DMS79 treated with DMSO at 0.1 percent for 48 hours (cell line): ENCODE data around the gene TEDC1.

Experiments used
- DNase-seq: peaks from one replicate; lab custom pipeline; 2025; lab: John Stamatoyannopoulos, UW

TEDC1 gene

DNA sequence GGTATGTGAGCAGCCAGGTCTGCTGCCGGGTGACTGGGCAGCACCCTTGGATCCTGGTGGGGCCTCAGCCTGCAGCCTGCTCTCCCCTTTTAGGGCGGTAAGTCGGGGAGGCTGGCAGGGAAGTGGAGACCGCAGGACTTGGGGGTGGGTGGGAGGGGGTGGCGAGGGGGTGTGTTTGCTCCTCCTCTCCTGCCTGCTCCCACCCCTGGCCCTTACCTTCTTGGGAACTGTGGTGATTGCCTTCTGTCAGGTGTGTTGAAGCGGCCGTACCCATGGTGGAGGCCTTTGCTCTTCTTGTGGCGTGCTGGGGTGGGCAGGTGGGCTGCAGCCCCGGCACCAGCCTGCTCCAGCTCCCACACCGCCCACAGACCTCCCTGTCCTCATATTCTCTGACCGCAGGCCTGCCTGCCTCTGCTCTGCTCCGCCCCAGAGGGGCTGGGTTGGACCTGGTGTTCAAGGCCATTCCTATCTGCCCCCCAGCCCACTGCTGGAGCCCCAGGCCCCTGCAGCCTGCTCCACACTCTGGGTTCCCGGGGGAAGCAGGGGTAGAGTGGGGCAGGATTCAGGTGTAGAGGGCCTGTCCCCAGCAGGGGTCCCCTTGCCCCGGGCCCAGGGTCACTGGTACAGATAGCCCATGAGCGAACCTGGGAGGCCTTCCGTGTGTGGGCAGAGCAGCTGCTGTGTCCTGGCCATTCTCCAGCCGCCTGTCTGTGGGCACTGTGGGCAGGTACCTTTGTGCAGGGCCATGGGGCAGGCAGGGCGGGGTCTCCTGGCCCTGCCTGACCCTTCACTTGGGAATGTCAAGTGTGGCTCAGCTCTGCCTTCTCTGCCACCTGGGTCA lies 5.2 kb downstream of the TEDC1 start:
- no peak for DNase-seq

DNA sequence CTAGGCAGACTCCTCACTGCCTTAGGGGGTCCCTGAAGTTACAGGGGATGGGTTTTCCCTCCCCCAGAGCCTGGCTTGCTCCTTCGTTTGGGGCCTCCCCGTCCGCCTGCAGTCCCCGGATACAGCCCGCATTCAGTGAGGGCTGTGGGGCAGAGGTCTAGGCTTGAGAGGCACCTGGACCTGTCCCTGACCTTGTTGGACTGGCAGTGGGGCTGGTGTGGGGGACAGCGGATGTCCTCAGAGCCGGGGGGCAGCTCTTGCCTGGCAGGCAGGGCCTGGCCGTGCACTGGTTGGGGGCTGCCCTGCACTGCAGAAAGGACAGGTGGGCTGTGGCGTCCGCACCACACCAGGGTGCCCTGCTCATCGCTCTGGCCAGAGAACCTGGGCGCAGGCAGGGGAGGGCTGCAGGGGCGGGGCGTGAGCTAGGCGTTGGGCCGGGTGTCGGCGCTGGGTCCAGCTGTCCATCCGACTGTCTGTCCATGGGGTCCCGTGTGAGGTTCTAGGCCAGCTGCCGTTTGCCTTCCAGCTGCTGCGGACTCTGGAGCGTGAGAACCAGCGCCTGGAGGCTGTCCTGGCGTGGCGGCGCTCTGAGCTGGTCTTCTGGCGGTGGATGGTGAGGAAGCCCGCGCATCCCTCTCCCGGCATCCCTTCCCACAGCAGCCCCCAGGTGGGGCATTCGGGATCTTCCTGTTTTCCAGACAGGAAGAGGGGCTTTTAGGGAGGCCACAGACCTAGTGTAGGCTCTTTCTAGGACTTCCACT lies 6.0 kb downstream of the TEDC1 start:
- DNase-seq, result no peak

DNA sequence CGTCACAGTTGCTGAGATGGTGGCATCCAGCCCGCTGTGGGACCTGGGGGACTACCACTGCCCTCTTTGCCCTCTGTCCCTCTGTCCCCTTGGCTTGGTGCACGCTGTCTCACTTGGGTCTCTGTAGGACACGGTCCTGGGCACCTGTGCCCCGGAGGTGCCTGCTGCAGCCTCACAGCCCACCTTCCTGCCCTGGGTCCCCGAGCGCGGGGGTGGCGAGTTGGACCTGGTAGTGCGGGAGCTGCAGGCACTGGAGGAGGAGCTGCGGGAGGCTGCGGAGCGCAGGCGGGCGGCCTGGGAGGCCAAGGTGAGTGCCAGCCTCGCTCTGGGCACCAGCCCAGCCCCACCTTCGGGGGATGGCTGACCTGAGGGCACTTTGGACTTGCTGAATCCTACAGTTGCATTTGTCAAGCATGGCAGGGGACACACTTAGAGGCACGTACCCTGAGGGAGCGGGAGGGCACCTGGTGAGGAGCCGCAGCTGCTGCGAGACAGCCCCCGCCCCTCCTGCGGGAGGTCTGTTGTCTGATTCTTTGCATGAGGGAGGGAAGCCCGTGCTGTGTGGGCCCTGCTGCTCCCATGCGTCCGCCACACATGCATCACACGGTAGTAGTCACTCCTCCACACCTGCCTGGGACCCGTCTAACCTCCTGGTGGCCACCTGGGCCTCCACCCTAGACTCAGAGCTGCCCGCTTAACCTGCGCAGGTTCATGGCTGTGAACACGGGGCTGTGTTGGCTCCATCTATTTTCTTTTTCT lies 6.8 kb downstream of the TEDC1 start:
- DNase-seq, result no peak

DNA sequence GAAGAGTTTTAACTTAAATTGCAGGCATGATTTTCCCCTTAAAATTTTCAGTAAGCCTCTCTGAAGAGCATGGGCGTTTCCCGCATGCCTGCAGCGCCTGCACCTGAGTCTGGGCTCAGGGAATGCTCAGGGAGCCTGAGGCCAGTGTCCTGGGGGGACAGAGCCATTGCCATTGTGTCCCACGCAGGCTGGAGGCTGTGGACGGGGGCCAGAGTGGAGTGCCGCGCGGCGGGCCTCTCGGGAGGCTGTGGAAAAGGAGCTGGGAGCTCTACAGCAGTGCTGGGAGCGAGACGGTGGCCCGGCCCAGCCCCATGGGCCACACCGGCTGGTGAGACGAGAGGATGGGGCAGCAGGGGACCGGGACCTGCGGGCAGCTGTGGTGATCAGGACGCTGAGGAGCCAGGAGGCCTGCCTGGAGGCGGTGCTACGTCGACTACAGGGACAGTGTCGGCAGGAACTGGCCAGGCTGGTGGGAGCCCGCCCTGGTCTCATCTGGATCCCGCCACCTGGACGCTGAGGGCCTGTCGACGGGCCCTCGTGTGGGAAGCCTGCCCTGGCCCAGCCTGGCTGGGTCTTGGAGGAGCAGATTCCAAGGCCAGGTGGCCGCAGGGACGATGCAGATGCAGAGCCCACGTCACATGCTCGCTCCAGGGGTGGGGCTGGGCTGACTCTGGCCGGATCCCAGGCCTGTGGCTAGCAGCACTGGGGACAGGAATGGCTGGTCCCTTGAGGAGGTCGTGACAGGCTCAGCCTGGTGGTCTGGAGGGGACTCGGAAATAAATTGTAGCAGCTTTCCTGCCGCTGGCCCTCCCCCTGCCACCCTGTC lies 7.6 kb downstream of the TEDC1 start:
- no peak for DNase-seq

DNA sequence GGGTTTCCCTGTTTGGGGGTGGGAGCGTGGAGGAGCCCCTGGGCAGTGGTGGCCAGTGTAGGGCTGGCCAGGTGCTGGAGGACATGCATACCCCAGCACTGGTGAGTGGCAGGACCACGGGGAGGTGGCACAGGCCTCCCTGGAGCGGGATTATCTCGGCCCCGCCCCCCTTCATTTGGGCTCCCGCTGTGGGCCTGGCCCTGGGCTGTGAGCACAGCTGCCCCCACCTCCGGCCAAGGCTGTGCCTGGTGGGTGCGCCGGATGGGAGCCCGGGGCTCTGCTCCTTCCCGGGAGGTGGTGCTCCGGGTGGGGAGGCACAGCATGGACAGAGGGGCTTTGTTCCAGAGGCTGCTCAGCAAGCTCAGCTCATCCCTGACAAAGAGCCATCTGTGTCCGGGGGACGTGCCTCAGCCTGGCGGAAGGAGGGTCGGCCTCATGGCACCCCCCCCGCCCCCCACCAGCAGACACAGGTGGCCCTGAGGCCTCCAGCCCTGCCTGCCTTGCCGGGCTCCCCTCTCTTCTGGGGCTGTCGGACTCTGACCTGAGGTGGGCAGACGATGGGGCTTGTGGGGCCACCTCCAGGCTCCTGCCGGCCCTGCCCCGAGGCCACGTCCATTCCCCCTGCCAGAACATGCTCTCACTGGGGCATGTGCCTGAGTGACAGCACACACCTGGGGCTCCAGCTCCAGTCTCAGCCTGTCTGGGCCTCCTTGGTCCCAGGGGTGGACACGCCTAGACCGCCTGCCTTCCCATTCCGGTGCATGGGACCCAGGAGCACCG lies 8.4 kb downstream of the TEDC1 start:
- no peak for DNase-seq

DNA sequence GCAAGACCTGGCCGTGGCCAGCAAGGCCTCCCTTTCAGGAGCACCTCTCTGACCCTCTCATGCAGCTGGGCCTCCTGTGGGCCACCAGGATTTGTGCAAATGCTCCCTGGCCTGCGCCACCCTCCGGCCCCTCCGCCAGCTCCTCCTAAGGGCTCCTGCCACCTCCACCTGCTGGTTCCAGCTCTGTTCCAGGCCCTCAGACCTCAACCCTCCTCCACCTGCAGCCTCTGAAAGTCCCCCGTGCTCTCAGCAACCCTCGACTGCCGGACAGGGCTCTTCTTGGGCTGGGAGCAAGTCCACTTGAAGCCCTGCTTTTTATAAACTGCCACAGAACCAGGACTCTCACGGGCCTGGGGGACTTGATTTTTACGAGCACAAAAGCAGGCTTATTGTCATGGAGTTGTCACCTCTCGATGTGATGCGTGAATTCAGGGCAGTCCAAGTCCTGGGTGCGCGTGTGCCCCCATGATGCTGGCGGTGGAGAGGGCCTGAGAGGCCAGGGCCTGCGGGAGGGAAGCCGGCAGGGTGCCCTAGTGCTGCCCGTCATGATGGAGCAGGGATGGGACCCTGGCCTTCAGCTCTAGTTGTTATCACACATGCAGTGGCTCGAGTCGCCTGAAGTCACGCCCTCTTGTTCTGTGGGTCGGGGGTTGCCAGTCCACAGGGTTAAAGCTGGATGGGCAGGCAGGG lies 9.1 kb downstream of the TEDC1 start:
- DNase-seq, result no peak

DNA sequence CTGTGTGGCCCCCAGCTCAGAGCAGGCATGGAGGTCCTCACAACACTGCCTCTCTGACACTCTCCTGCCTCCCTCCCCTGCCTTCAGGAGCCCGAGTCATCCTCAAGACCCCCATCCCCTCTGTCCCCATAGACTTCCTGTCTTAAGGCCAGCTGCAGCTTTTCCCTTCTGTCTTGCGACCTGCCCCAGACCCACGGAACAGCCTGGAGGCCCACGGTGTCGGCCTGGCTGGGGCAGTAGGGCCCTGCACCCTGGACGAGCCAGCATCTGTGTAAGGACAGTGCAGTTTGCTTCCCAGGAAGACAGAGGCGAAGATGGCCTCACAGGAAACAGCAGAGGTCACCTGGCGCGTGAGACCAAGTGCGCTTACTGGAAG lies 9.7 kb downstream of the TEDC1 start:
- DNase-seq, result no peak

DNA sequence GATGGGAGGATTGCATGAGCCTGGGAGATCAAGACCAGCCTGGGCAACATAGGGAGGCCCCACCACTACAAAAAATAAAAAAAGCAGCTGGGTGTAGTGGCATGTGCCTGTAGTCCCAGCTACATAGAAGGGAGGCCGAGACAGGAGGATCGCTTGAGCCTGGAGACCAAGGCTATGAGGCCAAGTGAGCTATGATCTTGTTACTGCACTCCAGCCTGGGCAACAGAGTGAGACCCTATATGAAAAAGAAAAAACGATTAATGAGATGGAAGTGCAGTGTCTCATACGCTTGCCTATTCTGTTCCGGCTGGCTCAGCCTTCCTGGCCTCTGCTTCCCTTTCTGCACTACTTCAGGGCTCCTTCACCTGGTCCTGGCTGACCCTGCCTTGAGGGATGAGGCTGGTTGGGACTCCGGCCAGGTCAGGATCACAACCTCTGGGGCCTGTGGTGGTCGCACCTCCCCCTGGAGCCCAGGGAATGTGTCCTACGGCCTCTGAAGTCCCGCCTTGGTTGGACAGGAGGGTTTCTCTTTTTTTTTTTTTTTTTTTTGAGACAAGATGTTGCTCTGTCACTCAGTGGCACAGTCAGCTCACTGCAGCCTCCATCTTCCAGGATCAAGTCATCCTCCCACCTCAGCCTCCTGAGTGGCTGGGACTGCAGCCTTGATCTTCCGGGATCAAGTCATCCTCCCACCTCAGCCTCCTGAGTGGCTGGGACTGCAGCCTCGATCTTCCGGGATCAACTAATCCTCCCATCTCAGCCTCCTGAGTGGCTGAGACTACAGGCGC lies 10.7 kb downstream of the TEDC1 start:
- DNase-seq, result no peak

DNA sequence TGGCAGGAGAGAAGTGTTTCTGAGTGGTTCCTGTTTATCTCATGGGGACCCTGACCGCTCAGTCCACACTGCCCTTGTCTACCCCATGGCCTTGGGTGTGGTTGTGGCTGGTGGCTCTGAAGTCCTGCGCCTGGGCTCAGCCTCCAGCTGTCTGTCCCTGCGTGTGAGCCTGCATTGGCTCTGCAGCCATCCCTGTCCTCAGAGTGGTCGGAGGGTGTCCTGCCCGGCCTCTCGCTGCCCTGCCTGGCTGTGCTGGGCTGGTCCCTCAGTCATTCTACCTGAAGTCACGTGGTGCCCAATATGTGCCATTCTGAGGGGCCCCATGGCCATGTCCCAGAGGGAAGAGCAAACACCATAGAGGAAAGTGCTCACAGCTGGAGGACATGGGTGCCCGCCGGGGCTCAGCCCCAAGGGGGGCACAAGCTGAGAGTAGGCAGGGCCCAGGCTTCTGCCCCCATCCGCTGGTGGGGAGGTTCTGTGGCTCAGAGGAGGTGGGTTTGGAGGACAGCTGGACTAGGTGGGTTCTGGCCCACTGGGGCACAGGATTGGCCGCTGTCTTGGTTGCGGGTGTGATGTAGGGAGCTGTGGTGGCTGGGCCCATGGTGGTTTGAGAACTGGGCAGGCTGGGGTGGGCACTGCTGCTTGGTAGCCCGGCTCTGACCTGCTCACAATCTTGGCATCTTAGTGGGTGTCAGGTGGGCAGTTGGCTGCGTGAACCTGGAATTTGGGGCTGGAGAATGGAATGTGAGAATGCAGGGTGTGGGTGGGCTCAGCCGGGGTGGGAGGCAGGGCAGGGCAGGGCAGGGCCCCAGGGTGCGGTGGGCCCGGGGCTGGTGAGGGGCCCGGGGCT lies 11.6 kb downstream of the TEDC1 start:
- no peak for DNase-seq

DNA sequence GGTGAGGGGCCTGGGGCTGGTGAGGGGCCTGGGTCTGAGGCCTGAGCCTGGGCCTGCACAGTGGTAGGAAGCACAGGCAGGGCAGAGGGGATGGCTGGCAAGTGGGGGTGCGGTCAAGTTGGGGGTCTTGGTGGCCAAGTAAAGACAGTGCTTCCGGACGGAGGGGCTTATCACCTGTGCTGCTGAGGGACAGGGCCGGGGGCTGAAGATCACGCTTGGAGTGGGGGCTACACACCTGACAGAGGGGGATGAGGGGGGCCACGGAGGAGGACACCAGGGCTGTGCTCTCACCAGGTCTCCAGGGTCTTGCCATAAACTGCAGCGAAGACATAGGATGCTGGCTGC lies 12.2 kb downstream of the TEDC1 start:
- no peak for DNase-seq

DNA sequence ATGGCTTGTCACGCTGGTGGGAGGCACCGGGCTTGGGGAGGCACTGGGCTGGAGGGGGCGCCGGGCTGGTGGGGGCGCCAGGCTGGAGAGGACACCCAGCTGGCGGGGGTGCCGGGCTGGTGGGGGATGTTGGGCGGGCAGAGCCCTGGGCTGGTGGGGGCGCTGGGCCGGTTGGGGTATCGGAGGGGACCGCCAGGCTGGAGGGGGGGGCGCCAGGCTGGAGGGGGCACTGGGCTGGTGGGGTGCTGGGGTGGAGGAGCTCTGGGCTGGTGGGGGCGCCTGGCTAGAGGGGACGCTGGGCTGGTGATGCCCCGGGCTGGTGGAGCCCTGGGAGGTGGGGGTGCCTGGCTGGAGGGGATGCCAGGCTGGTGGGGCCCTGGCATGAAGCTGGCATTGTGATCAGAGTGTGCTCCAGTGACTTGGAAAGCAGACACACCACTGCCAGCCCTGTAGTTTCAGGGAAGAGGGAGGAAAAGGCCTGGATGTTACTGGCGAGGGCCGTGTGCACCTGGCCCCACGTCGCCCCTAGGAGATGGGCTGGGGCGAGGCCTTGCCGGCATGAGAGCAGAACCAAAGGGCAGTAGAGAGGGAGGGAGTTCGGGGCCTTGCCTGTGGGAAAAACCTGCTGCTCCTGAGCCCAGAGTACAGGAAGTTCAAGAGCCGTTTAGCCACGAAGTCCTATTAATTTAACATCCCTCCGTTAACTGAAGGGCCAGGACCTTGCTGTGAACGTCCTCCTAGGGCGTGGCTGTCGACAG lies 13.1 kb downstream of the TEDC1 start:
- no peak for DNase-seq

DNA sequence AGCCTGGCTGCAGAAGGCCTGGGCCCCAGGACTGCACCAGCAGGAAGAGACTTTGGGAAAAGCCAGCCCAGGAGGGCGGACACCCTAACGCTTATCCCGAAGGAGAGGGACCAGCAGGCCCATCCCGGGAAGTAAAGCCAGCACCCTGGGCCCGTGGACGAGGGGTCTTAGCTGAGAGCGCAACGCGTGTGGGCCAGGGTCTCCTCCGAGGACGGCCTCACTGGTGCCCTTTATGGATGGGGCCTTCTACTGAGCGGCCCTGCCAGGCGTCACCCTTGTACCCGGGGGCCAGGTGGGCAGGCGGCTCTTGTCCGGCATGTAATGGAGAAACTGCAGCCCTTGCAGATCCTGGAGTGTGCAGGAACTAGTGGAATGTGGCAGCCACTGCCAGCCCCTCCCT lies 14.1 kb downstream of the TEDC1 start:
- no peak for DNase-seq

DNA sequence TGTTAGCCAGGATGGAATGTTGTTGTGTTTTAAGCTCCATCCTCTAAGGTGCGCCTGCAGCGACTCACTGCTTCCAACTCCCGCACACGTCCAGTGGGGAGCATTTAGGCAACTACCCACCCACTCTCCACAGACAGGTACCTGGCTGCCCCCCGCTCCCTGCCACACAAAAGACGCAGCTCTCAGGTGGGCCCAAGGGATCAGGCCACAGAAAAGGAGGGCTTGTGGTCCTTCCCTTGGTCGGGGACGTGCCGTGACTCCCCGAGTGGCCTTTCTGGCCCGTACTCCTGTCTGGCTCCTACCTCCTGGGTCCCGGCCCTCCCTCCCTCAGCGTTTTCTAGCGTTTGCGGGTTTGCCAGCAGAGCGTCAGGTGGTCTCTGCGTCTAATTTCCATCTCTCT lies 16.2 kb downstream of the TEDC1 start:
- DNase-seq, result no peak

DNA sequence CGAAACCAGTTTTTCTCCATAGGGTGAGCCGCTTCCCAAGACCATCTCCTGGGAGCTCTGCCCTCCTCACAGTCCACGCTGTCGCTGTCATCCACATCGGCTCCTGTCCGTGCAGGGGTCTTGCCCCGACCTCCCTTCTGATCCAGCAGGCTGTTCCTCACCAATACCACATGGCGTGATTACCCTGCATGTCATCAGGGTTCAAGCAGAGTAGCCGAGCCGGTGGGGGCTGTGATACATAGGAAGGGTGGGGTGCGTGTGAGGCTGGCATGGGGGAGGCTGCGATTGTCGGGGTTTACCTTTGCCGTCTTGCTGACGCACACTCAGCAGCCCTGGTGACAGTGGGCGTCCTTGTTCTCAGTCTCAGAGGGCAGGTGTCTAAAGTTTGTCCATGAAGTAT lies 17.0 kb downstream of the TEDC1 start:
- DNase-seq, result no peak

DNA sequence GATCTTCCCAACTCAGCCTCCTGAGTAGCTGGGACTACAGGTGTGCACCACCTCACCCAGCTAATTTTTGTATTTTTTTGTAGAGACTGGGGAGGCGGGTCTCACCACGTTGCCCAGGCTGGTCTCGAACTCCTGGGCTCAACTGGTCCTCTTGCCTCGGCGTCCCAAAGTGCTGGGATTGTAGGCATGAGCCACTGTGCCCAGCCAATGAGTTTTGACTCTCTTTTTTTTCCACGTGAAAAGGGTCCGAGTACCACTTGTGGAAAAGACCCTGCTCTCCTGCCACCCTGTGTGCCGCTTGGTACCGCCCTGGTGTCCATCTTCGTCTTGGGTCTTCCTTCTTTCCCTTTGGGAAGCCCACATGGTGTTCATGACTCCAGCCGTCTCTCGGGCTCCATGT lies 17.6 kb downstream of the TEDC1 start:
- no peak for DNase-seq

DNA sequence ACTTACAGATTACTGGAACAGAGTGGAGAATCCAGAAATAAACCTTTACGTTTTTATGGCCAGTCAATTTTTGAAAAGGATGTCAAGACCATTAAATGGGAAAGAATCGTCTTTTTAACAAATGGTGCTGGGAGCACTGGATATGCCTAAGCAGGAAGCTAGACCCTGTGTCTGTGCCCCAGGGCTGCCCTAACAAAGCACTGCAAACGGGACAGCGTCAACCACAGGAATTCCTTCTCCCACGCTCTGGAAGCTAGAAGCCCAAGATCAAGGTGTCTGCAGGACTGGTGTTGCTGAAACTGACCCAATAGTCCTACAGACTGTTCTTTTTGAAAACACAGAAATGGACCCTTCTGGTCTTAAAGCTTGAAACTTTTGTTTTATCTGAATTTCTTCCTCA lies 26.1 kb downstream of the TEDC1 start:
- no peak for DNase-seq

DNA sequence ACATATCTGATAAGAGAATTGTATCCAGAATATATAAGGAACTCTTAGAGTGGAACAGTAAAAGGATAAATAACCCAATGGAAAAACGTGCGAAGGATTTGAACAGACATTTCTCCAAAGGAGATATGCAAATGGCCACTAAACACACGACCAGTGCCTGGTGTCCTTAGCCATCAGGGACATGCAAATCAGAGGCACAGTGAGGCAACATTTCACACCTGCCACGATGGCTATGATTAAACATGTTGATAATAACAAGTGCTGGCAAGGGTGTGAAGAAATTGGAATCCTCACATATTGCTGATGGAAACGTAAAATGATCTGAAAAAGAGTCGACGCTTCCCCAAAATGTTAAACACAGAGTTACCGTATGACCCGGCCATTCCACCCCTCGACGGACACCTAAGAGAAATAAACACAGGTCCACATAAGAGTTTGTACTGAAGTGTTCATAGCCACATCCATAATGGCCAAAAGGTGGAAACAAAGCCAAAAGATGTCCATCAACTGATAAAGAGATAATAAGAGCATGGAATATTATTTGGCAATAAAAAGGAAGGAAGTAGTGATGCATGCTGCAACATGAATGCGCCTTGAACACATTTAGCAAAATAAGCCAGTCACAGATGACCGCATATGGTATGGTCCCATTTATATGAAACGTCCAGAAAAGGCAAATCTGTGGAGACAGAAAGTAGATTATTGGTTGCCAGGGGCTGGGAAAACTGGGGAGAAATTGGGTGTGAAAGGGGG lies 29.1 kb downstream of the TEDC1 start:
- DNase-seq, result no peak
